Lower lobe of right lung (tissue), 2 donors: ENCODE results near the gene CCDC92. TPM values are rescaled to one million over a fixed set of nuclear protein-coding genes. Genes with fewer than 3 reads are reported as not detected.

Source experiments
- ATAC-seq, 2 donors: fragments of 200-7000 bp; cut with Tn5 transposase; one replicate each; pipeline ENCODE4 v1.9.1; 2020 to 2022; ENCODE audit warnings: mild to moderate bottlenecking in 2 of 2, moderate library complexity in 2 of 2
- DNase-seq: peaks from one replicate; pipeline ENCODE4 v3.0.0-alpha.2; 2020
- H3K27ac ChIP-seq: fragments of 200-600 bp; one replicate; pipeline ENCODE4 v1.8.0; 2022
- H3K27me3 ChIP-seq: fragments of 200-600 bp; one replicate; pipeline ENCODE4 v1.8.0; 2022; ENCODE audit warnings: low read depth
- H3K36me3 ChIP-seq: fragments of 200-600 bp; one replicate; pipeline ENCODE4 v1.8.0; 2022; ENCODE audit warnings: mild to moderate bottlenecking
- H3K4me1 ChIP-seq: fragments of 200-600 bp; one replicate; pipeline ENCODE4 v1.8.0; 2022
- H3K4me3 ChIP-seq: fragments of 200-600 bp; one replicate; pipeline ENCODE4 v1.8.0; 2022; ENCODE audit warnings: mild to moderate bottlenecking
- H3K9me3 ChIP-seq: fragments of 200-600 bp; one replicate; pipeline ENCODE4 v1.8.0; 2022
- CTCF ChIP-seq: fragments of 200-600 bp; IDR thresholded peaks from one replicate; pipeline ENCODE4 v1.8.0; 2022; ENCODE audit warnings: antibody characterized with exemption, mild to moderate bottlenecking
- intact Hi-C: fragments of 100-400 bp; cut with DNase I; formaldehyde crosslinking; loops from one replicate; pipeline ENCODE4 v1.11.0; 2022
- total RNA-seq: library from RNA; stranded (reverse); fragmentation: NEBNext Ultra II Directional; extraction: Animal tissue kit (Norgen Biotek cat#: 25700); gene quantifications from one replicate; pipeline ENCODE4 v1.2.1, GENCODE V29; 2021
- donor health status: DM: no; HTN: yes; CAD: no; lungs with severe emphysema.

Gene CCDC92
- total RNA-seq, 1 donor from 2014 or later, result 47.6 TPM

DNA sequence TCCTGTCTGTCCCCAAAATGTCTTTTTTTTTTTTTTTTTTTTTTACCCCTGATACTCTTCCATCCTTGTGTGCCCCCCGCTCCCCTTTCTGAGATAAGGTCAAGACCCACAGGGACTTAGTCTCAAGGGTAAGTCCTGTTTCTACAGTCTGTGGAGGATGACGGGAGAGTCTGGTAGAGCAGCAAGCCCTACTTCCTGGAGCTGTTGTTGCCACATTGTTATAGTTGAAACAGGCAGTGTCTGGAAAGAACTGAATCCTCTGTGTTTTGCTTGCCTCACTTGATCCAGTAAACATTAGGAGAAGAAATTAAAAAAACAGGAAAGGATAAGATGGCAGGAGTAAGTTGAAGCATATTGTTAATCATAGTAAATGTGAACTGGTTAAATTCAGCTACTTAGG is 45.9 kb upstream of the CCDC92 start:
- Histone ChIP-seq H3K27ac (no peak overlapping the region), H3K36me3 (peaks cover 21% of the 10 kb centered on the region), H3K4me3 (no peak overlapping the region), H3K4me1 (peaks cover 7% of the 10 kb centered on the region), H3K27me3 (no peaks in the 10 kb centered on the region), H3K9me3 (no peaks in the 10 kb centered on the region)
- no peak for TF ChIP-seq CTCF
- intact Hi-C loops, result no loop called here
- no peak for DNase-seq
- no peak for ATAC-seq

DNA sequence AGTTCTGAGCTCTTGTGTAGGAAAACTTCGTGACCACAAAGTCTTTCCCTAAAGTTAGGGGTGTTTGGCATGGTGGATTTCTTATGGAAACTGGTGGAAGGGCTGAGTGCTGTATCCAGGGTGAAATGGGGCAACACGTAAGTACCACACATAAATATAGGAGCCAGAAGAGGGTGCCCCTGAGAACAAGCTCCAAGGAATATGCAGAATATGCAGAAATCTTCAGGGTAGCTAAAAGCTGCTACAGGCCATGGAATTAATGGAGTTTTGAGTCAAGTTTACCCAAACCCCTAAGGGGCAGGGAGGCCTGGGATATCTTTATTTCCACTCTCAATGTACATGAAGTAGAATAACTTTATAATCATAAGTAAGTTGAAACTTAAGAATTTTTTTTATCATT is 44.4 kb upstream of the CCDC92 start:
- no peaks in the 10 kb centered on the region for H3K9me3 ChIP-seq
- ATAC-seq (no peak), DNase-seq (no peak)
- no peaks in the 10 kb centered on the region for H3K27me3 ChIP-seq
- H3K4me3 ChIP-seq, result no peak overlapping the region
- peaks cover 36% of the 10 kb centered on the region for H3K36me3 ChIP-seq
- intact Hi-C loops, result no loop called here
- H3K27ac ChIP-seq, result no peak overlapping the region
- H3K4me1 ChIP-seq, result peaks cover 7% of the 10 kb centered on the region
- TF ChIP-seq CTCF, result no peak

- ATAC-seq (no peak), DNase-seq (no peak)
- Histone ChIP-seq H3K27ac (no peak overlapping the region), H3K4me1 (peaks cover 4% of the 10 kb centered on the region), H3K9me3 (no peaks in the 10 kb centered on the region), H3K27me3 (no peaks in the 10 kb centered on the region), H3K36me3 (peaks cover 48% of the 10 kb centered on the region), H3K4me3 (no peak overlapping the region)
- TF ChIP-seq CTCF, result no peak
- intact Hi-C loops, result no loop called here
Measured at GRCh38 chr12:124015494-124016461, 43.1 kb upstream of the CCDC92 start.

DNA sequence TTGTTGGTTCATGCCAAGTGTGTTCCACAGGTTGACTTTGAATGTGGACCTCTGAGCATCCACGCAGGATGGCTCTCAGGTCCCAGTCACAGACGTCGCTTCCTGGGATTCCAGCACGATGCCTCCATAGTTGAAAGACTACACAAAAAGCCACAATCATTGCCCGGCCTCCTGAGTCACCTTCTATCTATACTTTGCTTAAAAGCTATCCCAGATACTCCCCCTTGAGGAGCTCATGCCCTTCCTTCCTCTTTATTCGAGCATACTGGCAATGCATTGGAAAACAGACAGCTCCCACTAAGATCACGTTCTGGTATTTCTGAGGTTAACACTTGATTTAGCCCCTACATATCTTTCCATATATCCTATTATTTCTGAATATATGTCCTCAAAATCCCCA is 40.4 kb upstream of the CCDC92 start:
- H3K4me1 ChIP-seq, result peaks cover 6% of the 10 kb centered on the region
- H3K27me3 ChIP-seq, result no peaks in the 10 kb centered on the region
- DNase-seq (no peak), ATAC-seq (no peak)
- no peaks in the 10 kb centered on the region for H3K9me3 ChIP-seq
- no peak for TF ChIP-seq CTCF
- H3K4me3 ChIP-seq, result no peak overlapping the region
- H3K36me3 ChIP-seq, result peaks cover 54% of the 10 kb centered on the region
- intact Hi-C loops, result no loop called here
- no peak overlapping the region for H3K27ac ChIP-seq

DNA sequence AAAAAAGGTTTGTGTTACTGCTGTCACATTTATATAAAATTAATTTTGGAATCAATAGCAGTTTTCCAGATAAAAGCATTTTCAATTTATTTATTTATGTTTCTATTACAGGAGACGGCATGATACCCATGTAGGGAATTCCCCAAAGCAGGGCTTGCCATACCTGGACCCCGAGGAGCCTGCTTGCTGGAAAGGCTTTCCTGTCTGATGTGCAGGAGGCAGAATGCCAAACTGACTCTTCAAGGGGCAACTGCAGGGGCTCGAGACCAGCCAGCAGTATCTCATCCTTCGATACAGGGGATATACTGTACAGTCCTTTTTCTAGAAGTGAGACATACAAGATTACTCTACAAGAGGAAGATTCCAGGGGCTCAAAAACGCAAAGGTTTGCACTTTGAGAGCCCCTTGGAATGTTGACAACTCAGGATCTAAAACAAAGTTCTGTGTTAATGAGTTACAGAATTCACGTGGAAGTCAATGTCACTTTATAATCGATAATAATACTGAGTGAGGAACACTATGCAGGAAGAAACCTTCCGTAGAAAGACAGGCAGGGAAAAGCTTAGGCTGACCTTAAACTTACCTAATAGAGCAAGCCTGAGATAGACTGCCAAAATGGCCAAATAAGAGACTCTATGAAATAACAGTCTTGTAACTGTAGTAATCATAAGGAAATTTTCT is 38.9 kb upstream of the CCDC92 start:
- no peak for TF ChIP-seq CTCF
- H3K27me3 ChIP-seq, result no peaks in the 10 kb centered on the region
- no peak overlapping the region for H3K4me3 ChIP-seq
- DNase-seq, result no peak
- no peak for ATAC-seq
- peaks cover 66% of the 10 kb centered on the region for H3K36me3 ChIP-seq
- H3K4me1 ChIP-seq, result peaks cover 21% of the 10 kb centered on the region
- H3K27ac ChIP-seq, result no peak overlapping the region
- H3K9me3 ChIP-seq, result no peaks in the 10 kb centered on the region
- intact Hi-C loops, result no loop called here
